Measurements from ENCODE around the gene TRIM27. TPM values are rescaled to one million over a fixed set of nuclear protein-coding genes. Genes with fewer than 3 reads are reported as not detected.
A peak's percentile ranks its signal among the peaks of the same experiment; 100 is the strongest.

Gene TRIM27
- total RNA-seq, 2 donors from 2014 or later: 81.8 to 82.7 TPM

GRCh38 chr6:28945349-28945748 is 21.6 kb upstream of the TRIM27 start:
- Mint-ChIP-seq H3K36me3 (ENCODE audit: low read depth) (peaks cover 3% of the 10 kb centered on the region), H3K4me3 (no peak overlapping the region), H3K27ac (no peak overlapping the region), H3K4me1 (peaks cover 9% of the 10 kb centered on the region), H3K27me3 (ENCODE audit: insufficient read depth) (no peaks in the 10 kb centered on the region), H3K9me3 (peaks cover 9% of the 10 kb centered on the region)
- Histone ChIP-seq H3K9ac (ENCODE audit: extremely low read depth, low read length, poor library complexity, severe bottlenecking) (no peak overlapping the region), H3K9me3 (ENCODE audit: control insufficient read depth, low read length) (no peaks in the 10 kb centered on the region), H3K36me3 (ENCODE audit: control insufficient read depth, insufficient read depth, low read length) (no peaks in the 10 kb centered on the region), H3K27me3 (ENCODE audit: control insufficient read depth, insufficient read depth, low read length, poor library complexity, severe bottlenecking) (no peaks in the 10 kb centered on the region), H3K27ac (ENCODE audit: low read depth, low read length) (no peak overlapping the region), H3K4me3 (ENCODE audit: low read length) (no peak overlapping the region), H3K4me1 (ENCODE audit: control insufficient read depth, insufficient read depth, low read length) (no peaks in the 10 kb centered on the region)
- WGBS, 2 experiments (ENCODE audit: insufficient coverage in 1 of 2, insufficient read length in 1 of 2): 89 to 97% methylated on average over 2 to 3 of the region's 3 CpGs
- no peak for DNase-seq
- TF ChIP-seq CTCF (conservative IDR thresholded peaks at IDR 0.05): no peak

GRCh38 chr6:28944412-28944865 is 20.7 kb upstream of the TRIM27 start:
- Mint-ChIP-seq H3K4me3 (peak overlapping the region; percentile 78), H3K4me1 (peaks cover 13% of the 10 kb centered on the region)

GRCh38 chr6:28943557-28944411 is 20.0 kb upstream of the TRIM27 start:
- no peak overlapping the region for H3K27ac ChIP-seq (ENCODE audit: low read depth, low read length)
- no peaks in the 10 kb centered on the region for H3K27me3 Mint-ChIP-seq (ENCODE audit: insufficient read depth)

More at GRCh38 chr6:28944412-28944865, 20.7 kb upstream of the TRIM27 start:
- Mint-ChIP-seq H3K27ac (peak overlapping the region; percentile 84), H3K36me3 (ENCODE audit: low read depth) (peaks cover 2% of the 10 kb centered on the region), H3K9me3 (peaks cover 7% of the 10 kb centered on the region), H3K27me3 (ENCODE audit: insufficient read depth) (no peaks in the 10 kb centered on the region)
- Histone ChIP-seq H3K9me3 (ENCODE audit: control insufficient read depth, low read length) (no peaks in the 10 kb centered on the region), H3K4me1 (ENCODE audit: control insufficient read depth, insufficient read depth, low read length) (no peaks in the 10 kb centered on the region), H3K27ac (ENCODE audit: low read depth, low read length) (no peak overlapping the region), H3K4me3 (ENCODE audit: low read length) (peak overlapping the region; percentile 94), H3K36me3 (ENCODE audit: control insufficient read depth, insufficient read depth, low read length) (no peaks in the 10 kb centered on the region), H3K9ac (ENCODE audit: extremely low read depth, low read length, poor library complexity, severe bottlenecking) (peak overlapping the region; percentile 64), H3K27me3 (ENCODE audit: control insufficient read depth, insufficient read depth, low read length, poor library complexity, severe bottlenecking) (no peaks in the 10 kb centered on the region)
- WGBS, 2 experiments (ENCODE audit: insufficient coverage in 1 of 2, insufficient read length in 1 of 2): 0 to 2% methylated on average over 9 to 12 of the region's 12 CpGs
- DNase-seq: peak; percentile 85
- no peak for TF ChIP-seq CTCF (conservative IDR thresholded peaks at IDR 0.05)

More at GRCh38 chr6:28943557-28944411, 20.0 kb upstream of the TRIM27 start:
- H3K27ac Mint-ChIP-seq: peak overlapping the region; percentile 84
- DNase-seq: peak; percentile 96
- peaks cover 13% of the 10 kb centered on the region for H3K4me1 Mint-ChIP-seq
- Histone ChIP-seq H3K9me3 (ENCODE audit: control insufficient read depth, low read length) (no peaks in the 10 kb centered on the region), H3K4me3 (ENCODE audit: low read length) (peak overlapping the region; percentile 94), H3K36me3 (ENCODE audit: control insufficient read depth, insufficient read depth, low read length) (no peaks in the 10 kb centered on the region), H3K4me1 (ENCODE audit: control insufficient read depth, insufficient read depth, low read length) (no peaks in the 10 kb centered on the region), H3K9ac (ENCODE audit: extremely low read depth, low read length, poor library complexity, severe bottlenecking) (peak overlapping the region; percentile 64), H3K27me3 (ENCODE audit: control insufficient read depth, insufficient read depth, low read length, poor library complexity, severe bottlenecking) (no peaks in the 10 kb centered on the region)
- TF ChIP-seq CTCF (conservative IDR thresholded peaks at IDR 0.05): no peak
- 0 to 2% methylated on average over 9 to 33 of the region's 33 CpGs for WGBS, 2 experiments (ENCODE audit: insufficient coverage in 1 of 2, insufficient read length in 1 of 2)
- H3K9me3 Mint-ChIP-seq: peaks cover under 1% of the 10 kb centered on the region
- no peaks in the 10 kb centered on the region for H3K36me3 Mint-ChIP-seq (ENCODE audit: low read depth)
- H3K4me3 Mint-ChIP-seq: peak overlapping the region; percentile 78
